ENCODE results near the gene ADCY10. TPM values are rescaled to one million over a fixed set of nuclear protein-coding genes. Genes with fewer than 3 reads are reported as not detected.

Gene ADCY10
- total RNA-seq, 1 experiment from 2014 or later = not detected

DNA sequence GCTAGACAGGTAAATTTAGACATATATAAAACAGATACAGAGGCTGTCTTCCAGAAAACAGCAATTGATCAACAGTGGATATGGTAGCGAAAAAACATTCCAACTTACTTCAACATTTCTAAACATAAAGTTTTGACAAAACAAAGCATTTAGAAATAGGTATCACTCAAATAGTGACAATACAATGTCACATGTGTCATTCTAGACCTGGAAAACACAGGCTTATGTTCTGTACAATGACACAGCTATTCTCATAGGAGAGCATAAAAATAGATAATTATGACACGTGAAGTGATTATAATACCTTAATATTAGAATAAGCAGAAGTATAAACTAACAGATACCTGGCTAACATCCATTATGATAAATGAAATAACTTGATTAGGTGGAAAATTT, 14.5 kb upstream of the ADCY10 start:
- no peak for DNase-seq (ENCODE audit: low spot score)

DNA sequence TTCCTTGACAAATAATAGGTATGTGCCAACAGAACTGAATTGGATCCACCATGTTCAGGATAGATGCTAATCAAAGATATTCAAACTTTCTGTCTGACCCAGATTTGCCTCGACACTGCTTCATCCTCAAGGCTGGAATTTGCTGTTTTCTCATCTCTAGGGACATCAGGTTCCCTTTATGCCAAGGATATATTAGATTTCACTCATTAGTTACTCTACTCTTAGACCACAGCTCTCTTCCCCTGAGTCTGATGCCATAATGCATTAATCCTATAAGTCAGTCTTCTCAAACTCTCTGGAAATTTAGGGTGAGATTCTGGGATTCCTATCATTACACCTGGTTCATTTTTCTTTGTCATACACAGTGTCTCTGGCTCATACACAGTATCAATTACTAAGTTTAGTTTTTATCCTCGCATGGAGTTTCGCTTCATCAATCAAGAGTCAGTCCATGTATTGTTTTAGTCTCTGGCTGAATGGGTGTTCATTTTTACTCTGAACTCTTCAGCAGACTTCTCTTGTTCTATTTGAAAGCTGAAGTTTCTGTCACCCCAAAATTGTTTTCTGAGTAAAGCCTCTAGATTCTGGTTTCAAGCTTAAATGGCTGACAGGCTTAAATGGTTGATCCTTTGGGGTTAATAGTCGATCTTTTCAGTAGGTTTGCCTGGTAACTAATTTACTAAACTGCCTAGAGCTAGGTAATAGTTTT, 13.3 kb upstream of the ADCY10 start:
- no peak for DNase-seq (ENCODE audit: low spot score)

DNA sequence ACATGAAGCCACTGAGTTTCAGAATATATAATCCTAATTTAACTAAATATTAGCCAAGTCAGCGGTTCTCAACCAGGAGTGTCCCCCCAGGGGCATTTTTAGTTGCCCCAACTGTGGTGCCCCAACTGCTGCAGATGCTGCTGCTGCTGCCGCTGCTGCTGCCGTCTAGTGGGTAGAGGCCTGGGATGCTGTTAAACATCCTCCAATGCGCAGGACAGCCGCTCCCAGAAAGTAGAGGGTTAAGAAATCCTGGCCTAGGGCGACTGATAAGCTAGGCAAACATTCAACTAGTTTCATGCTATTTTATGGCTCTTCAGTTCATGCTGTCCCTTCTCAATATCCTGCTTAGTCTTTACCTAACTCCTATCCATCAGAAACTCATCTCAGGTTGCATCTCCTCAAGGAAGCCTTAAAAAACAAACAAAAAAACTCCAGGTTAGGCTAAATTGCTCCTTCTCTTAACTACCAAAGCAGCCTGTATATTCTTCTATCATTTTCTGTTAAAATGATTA, 12.6 kb upstream of the ADCY10 start:
- no peak for DNase-seq (ENCODE audit: low spot score)

DNA sequence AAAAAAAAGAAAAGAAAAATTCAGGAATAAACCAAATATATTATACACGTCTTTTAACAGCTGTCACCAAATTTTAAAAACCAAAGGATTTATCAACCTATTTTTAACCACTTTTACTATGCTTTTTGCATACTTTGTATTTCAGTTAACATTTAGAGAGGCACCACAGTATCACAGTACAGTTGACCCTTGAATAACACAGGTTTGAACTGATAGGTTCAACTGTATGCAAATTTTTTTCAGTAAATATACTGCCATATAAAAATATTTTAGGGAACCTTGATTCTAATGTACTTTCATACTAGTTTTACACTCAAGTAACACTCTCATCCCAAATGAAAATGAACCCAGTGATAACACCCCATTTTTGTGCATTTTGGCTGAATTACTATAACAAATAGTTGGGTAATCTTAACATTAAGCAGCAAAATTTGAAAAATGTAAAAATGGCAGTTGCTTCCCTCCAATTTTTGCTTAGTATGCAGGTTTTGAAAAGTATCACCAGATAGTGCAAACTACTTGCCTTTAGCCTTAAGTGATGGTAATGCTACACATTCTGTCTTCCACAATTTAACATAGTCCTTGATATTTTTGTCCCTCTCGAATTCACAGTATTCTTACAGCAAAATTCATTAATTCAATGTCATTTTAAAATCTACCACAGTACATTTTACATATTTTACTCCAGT, 10.8 kb upstream of the ADCY10 start:
- no peak for DNase-seq (ENCODE audit: low spot score)

DNA sequence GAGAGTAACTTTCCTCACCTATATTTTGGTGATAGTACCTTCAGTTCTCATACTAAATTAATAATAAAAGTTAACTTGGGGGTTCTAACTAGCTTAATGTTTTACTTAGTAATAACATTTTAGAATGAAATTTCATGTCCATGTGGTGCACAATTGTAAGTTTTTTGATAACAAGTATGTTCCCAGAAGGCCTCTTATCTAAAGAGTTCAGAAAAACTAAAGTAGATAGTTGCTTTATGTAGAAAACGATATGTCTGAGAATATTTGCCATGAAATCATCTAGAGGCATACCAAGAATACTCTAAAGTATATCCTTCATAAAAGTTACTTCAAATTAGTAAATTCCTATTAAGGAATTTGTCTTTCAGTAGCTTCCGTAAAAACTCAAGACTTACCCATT, 10.2 kb upstream of the ADCY10 start:
- DNase-seq (ENCODE audit: low spot score) = no peak

DNA sequence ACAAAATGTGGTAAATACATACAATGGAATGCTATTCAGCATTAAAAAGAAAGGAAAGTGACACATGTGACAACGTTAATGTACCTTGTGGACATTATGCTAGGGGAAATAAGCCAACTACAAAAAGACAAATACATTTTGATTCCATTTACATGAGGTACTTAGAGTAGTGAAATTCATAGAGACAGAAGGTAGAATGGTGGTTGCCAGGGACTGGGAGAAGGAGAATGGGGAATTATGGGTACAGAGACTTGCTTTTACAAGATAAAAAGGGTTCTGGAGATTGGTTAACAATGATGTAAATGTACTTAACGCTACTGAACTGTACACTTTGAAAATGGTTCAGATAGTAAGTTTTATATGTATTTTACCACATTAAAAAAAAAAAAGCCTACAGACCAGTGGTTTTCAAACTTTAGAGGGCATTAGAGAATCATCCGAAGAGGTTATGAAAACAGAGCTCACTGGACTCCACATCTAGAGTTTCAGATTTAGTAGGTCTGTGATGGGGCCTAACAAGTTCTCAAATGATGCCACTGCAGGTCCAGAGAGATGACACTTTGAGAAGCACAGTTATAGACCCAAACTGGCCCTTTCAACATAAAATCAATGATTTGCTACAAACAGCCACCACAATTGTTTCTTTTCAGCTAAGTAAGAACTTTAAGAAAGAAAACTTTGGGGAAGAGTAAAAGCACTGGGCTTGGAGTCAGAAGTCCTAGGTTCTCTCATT, 9.6 kb upstream of the ADCY10 start:
- no peak for DNase-seq (ENCODE audit: low spot score)

DNA sequence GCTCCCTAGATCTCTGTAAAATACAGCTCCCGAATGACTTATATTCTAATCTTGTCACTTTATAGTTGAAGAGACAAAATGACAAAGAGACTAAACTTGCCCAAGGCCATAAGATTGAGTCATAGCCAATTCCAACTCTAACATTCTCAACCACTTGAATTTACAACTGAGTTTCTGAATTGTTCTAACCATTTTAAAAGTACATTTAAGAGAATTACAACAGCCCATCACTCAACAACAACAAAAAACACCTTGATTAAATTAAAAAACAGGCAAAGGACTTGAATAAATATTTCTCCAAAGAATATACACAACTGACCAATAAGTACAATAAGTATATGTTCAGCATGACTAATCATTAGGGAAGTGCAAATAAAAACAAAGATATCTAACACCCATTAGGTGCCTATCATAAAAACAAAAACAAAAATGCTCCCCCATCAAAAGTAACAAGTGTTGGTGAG, 8.7 kb upstream of the ADCY10 start:
- DNase-seq (ENCODE audit: low spot score) = no peak

DNA sequence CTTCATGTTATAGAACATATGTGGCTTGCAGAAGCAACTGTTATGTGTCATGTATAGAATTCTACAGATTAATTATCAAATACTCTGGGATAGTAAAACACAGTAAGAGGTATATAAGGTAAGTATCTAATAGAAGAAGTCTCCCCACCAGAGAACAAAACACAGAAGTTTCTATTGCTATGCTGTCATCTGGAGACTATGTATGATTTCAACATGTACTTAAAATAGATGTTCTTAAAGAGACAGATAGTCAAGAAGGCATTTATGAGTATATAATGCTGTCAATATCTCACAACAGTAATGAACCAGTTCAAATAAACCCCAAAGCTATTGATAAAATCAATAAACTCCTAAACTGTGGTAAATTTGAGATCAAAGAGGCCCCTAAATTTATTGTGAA, 8.1 kb upstream of the ADCY10 start:
- DNase-seq (ENCODE audit: low spot score) = no peak

DNA sequence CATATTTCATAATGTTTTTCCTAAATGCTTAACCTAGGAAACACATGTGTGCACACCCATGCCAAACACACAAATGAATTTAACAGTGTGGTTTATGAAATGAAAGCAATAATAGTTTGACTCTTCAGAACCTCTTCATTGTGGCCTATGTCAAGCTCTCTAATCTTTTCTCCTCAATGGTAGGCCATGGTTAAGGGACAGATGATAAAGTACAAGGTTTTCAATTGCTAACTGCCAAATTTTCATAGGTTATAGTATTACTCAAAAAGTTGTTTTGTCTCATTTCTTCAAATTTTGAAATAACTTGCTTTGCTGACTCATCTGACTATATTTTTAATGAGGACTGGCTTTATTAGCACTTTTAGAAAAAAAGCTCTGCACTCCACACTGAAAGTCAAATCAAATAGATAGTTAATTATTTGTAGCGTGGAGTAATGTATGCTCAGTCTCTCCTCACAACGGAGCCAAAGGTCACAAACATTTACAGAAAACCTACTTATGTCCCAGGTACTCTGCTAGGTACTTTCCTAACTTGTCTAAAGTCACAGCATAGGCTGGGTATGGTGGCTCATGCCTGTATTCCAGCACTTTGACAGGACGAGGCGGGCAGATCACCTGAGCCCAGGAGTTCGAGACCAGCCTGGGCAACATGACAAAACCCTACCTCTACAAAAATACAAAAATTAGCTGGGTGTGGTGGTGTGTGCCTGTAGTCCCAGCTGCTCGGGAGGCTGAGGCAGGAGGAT, 3.0 kb upstream of the ADCY10 start:
- DNase-seq (ENCODE audit: low spot score) = no peak

DNA sequence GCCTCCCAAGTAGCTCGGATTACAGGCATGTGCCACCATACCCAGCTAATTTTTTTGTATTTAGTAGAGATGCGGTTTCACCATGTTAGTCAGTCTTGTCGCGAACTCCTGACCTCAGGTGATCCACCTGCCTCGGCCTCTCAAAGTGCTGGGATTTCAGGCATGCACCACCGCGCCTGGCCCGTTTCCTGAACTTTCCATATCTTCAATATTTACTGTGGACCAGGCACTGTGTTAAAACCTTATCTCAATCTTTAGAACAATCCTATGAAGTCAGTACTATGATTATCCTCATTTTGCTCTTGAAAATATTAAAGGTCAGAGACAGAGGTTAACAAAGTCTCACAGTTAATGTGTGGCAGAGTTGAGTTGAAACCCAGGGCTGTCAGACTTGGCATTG, 1.6 kb upstream of the ADCY10 start:
- DNase-seq (ENCODE audit: low spot score) = no peak

DNA sequence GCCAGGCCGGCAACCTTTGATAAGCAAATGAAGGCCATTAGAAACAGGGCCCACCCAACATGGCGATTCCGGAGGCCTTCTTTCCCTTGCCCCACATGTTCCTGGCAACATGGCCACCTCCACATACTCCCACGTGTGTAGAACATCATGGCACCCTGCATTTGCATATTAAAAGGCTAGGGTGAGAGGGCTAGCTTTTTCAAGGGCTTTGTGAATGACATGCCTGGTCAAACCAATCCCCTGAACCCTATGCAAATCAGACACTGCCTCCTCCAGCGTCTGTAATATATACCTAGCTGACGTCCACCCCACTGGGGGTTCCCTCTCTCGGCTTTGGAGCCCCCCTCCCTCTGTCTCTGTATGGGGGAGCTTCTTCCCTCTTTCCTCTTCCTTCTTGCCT, 1.6 kb downstream of the ADCY10 start:
- no peak for DNase-seq (ENCODE audit: low spot score)

DNA sequence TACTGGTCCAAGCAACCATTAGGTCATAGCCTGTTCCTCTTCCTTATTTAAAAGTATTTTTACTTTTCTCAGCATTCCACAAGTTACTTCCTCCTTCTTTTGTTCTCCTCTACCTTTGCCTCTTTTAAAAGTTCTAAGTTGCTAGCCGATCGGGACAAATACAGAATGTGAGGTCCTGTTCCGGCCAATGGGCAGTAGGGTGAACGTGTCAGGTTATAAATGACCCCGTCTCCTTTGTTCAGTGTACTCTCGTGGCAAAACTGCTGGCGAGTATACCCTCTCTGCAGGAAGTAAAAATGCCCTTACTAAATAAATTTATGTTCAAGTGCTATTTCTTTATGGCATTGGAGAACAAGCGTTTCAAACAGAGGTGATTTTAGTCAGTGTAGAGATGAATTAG, 2.5 kb downstream of the ADCY10 start:
- no peak for DNase-seq (ENCODE audit: low spot score)

DNA sequence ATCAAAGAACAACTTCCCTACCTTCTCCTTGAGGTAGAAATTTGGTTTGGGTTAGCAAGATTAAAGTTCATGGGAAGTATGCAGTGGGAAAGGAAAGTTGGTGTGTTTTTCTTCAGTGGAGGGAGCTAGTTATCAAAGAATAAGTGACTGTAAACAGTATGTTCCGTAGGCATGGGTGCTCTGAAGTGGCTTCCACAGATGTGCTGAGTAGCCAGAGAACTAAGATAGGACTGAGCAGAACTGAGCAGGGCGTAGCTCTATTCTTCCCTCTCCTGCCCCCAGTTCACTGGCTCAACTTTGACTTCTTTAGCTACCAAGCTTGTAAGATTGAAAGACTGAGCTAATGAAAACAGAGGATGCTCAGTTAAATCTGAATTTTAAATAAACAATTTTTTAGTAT, 3.4 kb downstream of the ADCY10 start:
- no peak for DNase-seq (ENCODE audit: low spot score)

DNA sequence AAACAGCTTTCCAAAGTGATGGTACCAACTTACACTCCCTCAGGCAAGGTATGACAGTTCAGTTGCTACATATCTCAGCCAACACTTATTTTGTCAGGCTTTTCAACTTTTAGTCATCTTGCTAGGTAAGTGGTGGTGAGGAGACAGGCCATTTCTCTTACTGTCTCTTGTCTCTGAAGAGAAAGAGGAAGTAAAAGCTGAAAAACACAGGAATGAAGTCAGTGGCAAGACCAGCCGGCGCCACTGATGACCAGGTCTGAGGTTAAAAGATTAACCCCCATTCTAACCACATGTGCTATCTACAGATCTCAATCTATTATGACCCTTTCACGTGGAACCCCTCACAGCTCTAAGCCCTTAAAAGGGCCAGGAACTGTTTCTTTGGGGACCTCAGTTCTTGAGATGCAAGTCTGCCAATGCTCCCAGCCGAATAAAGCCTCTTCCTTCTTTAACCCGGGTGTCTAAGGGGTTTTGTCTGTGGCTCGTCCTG, 4.2 kb downstream of the ADCY10 start:
- DNase-seq (ENCODE audit: low spot score) = peak; percentile 27

DNA sequence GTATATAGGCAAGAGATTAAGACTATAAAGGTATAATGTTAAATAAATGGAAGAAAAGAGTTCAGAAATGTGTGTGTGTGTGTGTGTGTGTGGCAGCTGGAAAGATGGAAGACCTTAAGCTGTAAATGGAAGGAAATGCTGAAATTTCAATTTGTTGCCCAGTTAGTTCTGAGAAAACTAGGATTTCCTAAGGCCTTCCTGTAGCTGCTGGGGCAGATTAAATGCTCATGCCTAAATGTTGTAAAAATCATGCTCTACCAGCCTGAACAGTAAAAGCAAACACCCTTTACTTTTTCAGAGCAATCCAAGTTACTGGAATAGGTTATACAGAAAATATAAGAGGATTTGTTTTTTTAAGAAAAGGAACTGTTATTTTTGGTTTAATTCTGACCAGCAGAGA, 8.3 kb downstream of the ADCY10 start:
- no peak for DNase-seq (ENCODE audit: low spot score)

DNA sequence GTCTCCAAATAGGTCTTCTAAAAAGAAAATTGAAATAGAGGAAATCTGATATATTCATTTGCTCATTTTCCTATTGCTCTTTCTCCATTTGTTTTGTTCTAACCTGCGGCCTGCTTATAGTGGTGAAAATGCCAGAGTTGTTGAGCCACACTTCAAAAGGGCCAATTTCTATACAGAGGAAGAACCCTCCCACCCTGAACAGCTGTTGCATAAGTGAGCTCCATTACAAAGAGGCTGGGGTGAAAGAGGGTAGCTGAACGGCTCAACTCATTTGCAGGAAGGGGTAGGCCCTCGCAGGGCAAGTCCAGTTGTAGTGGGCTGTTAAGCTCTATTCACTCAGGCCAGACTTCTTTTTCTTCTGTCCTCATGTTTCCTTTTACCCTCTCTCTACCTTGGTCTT, 8.8 kb downstream of the ADCY10 start:
- no peak for DNase-seq (ENCODE audit: low spot score)

DNA sequence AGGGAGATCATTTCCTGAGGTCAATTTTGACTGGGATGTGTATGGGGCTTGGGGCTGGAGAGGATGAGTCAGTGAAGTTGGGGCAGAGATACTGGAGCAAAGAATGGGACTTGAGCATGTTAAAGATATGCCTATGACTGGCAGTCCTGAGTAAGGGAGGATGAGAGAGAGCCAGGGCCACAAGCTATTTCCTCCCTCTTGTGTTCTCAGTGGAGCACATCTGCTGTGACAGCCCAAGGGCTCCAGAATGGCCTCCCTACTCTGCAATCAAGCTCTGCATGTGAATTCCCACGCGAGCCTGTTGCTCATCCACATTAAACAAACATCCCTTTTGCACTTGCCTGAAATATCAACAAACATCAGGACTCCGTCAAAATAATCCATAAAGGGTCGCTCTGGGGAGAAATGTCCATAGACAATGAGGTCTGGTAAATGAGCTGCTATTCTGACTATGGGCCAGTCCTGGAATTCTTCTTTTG, 9.2 kb downstream of the ADCY10 start:
- DNase-seq (ENCODE audit: low spot score) = peak; percentile 83

DNA sequence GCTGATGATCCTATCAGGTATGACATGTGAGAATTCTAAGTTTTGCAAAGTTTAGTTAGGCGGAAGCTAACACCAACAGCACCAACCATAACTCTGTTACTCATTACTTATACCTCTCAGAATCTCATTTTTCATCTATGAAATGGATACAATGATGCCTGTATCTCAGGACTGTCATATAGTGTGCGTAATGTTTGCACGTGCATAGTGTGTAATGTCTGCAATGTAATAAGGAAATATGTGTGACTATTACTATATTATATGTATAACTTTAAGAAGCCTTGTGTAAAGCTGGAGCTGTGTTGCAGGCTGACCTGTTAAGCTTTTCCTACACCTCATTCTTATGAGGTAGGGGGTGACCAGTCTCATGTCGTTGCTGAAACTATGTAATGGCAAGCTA, 13.0 kb downstream of the ADCY10 start:
- no peak for DNase-seq (ENCODE audit: low spot score)

DNA sequence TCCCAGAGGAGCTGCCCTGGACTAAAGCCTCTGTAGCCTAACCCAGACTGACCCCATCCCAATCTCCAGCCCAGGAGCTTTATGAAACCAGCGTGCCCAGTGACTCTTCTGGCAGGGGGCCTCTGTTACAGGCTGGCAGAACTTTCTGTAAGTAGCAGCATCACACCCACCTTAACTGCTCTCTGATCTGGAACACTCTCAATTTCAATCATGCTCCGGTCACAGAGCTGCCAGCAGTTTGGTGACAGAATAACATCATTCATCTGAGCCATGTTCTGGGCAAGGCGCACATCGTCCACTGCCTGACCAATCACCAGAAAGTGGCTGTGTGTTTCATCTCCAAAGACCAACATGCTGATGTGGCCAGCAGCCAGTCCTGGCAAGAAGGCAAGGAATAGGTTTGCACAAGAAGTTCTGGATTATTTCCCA, 14.7 kb downstream of the ADCY10 start:
- DNase-seq (ENCODE audit: low spot score) = no peak

DNA sequence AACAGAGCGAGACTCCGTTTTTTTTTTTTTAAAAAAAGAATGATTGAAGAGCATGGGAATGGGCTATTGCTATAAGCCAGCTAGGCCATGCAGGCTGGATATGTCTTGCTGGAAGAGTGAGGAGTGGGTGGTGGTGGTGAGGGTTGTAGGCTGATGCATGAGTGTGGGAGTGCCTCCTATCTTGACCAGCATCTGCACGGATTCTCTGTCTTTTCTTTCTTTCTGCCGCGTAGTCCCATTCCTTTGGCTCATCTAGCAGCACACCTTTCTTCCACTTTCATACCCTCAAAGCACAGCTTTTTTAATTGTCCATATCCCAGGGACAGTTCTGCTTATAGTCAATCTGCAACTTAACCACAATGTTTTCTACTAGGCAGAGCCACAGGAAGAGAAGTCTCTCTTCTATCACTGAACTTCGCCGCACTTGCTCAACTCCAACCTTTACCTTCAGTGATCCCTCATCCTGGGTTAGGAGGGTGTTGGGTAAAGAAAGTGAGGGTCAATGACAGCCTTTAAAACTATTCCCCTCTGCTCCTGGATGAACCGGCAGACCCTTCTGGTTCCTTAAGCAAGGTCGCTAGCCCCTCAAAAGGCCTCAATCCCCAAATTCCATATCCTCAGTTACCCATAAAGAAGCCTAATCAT, 15.2 kb downstream of the ADCY10 start:
- DNase-seq (ENCODE audit: low spot score) = no peak

DNA sequence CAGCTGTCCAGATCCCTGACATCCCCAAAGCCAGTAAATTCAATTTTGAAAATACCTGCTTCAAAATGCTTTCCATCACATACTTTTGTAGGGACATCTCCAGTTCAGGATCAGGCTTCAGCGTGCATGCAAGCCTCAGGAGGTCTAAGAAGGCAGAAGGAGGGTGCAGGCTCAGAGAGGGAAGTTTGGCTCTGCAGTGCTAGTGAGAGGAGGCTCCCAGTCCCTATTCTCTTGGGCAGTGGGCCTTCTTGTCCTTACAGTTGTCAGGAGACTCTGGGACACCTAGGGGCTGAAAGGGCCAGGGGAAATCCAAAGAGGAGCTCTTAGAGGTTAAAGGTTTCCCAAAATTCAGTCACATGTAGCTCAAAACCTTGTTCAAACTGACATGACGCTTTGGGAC, 20.1 kb downstream of the ADCY10 start:
- DNase-seq (ENCODE audit: low spot score) = no peak

Measured in A172 (cell line).